ENCODE measurements around the gene AP2M1. TPM values are rescaled to one million over a fixed set of nuclear protein-coding genes. Genes with fewer than 3 reads are reported as not detected.
A peak's percentile ranks its signal among the peaks of the same experiment; 100 is the strongest.
"Not testable (repeated sequence)": the region's sequence is repeated elsewhere in the genome, so short reads cannot be mapped to it uniquely, and the experiment has no call there.

Gene AP2M1
- total RNA-seq, 1 donor from 2014 or later, result 253 TPM

DNA sequence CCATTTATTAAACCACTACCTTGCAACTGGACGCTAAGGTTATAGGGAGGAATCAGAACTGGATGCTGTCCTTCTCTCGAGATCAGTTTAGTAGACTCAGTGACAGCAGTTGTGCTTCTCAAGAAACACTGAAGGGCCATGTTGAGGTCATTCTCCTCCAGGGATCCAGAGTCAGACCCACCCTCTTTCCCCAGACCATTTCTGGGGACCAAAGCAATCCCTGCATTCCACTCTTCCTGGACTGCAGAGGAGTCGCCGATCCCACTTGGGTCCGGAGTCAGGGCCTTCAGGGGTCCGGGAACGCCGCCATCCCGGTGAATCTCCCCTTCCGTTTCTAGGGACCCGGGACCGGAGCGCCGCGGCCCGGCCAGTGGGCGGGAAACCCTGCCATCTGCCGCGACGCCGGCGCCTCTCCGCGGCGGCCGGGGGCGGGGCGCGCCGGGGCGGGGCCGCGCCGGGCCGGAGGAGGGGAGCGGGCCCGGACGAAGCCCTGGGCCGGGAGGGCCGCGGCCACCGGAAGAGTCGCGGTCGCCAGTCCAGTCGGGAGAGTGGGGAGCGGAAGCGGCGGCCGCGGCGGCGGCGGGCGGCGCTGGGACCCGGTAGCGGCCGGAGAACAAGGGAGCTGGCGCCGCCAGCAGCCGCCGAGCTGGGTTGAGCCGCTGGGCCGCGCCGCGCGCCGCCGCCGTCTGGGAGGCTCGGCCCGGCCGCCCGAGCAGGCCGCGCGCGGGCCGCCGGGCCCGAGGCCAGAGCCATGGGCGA lies 19.6 kb upstream of the AP2M1 start, which contains the start of gene DVL3:
Gene DVL3 (plus strand): TSS at position 493 of the 759 bp plus-strand sequence. CDS start 259 bp downstream, at position 752.
- DNase-seq, result peak; percentile 88
- intact Hi-C loops (cut with DNase I), result no loop called here
- ATAC-seq (ENCODE audit: poor library complexity), result peak; percentile 85

GRCh38 chr3:184155644-184156521 lies 18.8 kb upstream of the AP2M1 start:
- intact Hi-C loops (cut with DNase I), result no loop called here
- DNase-seq (no peak), ATAC-seq (ENCODE audit: poor library complexity) (peak; percentile 9)

GRCh38 chr3:184156522-184156955 lies 18.1 kb upstream of the AP2M1 start:
- DNase-seq, result peak; percentile 75
- intact Hi-C loops (cut with DNase I), result no loop called here
- ATAC-seq (ENCODE audit: poor library complexity), result peak; percentile 61

- intact Hi-C loops (cut with DNase I), result no loop called here
- ATAC-seq (ENCODE audit: poor library complexity) (no peak), DNase-seq (no peak)
Measured at GRCh38 chr3:184157206-184157605, 17.4 kb upstream of the AP2M1 start.

- DNase-seq (no peak), ATAC-seq (ENCODE audit: poor library complexity) (no peak)
- intact Hi-C loops (cut with DNase I), result no loop called here
Measured at GRCh38 chr3:184158404-184158803, 16.3 kb upstream of the AP2M1 start.

- DNase-seq, result no peak
- intact Hi-C loops (cut with DNase I), result no loop called here
- peak; percentile 1 for ATAC-seq (ENCODE audit: poor library complexity)
Measured at GRCh38 chr3:184160456-184160855, 14.2 kb upstream of the AP2M1 start.

- DNase-seq; ATAC-seq (ENCODE audit: poor library complexity); intact Hi-C loops (cut with DNase I): not testable (repeated sequence)
Measured at GRCh38 chr3:184162571-184163070, 12.0 kb upstream of the AP2M1 start.

DNA sequence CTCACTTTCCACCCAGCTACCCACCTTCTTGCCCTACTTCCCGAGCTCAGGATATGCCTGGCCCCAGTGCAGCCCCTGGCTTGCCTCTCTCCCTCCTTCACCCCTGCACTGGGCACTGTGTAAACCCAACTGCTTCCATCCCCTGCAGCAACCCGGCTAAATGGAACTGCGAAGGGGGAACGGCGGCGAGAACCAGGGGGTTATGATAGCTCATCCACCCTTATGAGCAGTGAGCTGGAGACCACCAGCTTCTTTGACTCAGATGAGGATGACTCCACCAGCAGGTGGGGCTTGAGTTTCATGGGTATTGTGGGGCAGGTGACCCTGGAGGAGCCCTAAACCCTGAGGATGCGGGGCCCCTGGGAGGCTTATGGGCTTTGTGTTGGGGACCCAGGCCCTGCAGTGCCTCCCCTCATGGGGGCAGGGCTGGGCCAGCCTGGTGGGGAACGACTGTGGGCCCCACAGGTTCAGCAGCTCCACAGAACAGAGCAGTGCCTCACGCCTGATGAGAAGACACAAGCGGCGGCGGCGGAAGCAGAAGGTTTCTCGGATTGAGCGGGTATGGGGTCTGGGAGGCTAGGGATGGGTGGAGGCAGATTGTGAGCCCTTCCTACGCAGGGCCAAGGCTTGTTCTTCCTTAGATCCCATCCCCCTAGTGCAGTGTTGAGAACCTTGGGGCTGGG lies 9.9 kb upstream of the AP2M1 start:
- no peak for ATAC-seq (ENCODE audit: poor library complexity)

DNA sequence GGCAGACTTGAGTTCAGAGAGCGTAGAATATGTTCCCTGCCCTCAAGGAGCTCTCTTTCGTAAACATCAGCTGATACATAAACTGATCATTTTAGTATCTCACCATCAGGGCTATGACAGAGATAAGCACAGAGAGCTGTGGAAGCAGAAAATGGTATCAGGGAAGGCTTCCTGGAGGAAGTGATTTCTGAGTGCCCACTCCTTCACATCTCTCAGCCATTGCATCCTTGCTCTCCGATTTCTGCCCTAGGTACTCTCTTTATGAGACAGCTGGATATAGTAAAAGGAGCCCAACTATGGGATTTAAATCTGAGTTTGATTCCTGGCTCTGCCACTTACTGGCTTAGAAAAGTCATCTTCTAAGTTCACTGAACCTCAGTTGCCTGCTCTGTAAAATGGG lies 9.1 kb upstream of the AP2M1 start:
- DNase-seq (no peak), ATAC-seq (ENCODE audit: poor library complexity) (no peak)
- intact Hi-C loops (cut with DNase I), result no loop called here

More for the DNA sequence above, 9.9 kb upstream of the AP2M1 start:
- intact Hi-C loops (cut with DNase I), result no loop called here
- DNase-seq, result no peak

DNA sequence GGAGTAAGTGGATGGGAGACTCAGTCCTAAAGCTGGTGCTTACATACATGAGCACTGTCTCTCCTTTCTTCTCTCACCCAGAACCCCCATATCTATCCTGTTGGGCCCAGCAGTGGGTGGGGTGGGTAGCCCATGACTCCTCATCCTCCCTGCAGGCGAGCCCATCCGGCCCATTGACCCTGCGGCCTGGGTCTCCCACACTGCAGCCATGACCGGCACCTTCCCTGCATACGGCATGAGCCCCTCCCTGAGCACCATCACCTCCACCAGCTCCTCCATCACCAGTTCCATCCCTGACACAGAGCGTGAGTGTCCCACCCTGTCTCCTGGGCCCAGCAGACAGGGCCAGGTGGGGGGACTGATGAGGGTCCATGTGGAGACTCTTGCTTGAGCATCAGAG lies 8.0 kb upstream of the AP2M1 start:
- intact Hi-C loops (cut with DNase I), result no loop called here
- no peak for ATAC-seq (ENCODE audit: poor library complexity)
- no peak for DNase-seq

DNA sequence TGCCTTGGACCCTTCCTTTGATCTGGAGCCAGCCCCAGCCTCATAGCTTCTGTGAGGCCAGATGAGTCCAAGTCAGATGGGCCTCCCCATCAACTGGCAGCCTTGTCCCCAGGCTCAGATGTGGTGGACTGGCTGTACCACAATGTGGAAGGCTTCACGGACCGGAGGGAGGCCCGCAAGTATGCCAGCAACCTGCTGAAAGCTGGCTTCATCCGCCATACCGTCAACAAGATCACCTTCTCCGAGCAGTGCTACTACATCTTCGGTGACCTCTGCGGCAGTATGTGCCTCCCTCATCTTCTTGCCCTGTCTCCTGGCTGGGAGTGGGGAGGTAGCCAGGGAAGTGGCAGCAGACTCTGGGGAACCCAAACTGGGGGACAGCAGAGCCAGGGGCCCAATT lies 6.9 kb upstream of the AP2M1 start:
- ATAC-seq (ENCODE audit: poor library complexity) (no peak), DNase-seq (no peak)
- intact Hi-C loops (cut with DNase I), result no loop called here

DNA sequence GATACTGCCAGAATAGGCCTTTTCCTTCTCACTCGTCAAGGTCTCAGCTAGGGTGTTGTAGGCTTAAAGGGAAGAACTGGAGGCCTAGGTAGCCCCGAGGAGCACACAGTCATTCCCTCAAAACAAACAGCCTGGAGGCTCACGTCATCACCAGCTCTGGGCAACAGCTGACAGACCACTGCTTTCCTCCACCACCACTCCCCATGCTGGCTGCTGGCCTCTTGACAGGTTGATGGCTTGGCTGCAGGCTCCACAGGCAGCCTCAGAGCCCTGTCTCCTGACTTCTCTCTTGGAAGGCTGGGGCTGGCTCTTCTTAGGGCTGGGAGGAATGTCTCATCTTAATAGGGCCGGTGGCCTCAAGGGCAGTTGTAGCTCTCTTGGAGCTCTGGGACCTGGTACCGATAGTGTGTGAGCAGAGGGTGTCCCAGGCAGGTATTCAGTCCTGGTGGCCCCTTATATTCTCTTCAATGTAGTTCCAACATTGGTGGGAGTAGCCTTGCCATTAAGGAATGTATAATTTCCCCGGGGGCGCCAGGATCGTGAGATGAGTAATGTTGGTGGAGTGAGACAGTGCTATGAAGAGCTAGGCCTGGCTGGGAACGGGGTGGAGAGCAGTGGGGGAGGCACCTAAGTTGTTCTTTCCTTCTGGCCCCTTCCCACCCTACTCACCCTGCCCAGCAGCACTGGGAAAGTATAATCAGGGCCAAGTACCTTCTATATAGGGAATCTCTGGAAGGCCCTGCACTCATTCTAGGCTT lies 6.1 kb upstream of the AP2M1 start:
- DNase-seq (no peak), ATAC-seq (ENCODE audit: poor library complexity) (no peak)
- intact Hi-C loops (cut with DNase I), result no loop called here

DNA sequence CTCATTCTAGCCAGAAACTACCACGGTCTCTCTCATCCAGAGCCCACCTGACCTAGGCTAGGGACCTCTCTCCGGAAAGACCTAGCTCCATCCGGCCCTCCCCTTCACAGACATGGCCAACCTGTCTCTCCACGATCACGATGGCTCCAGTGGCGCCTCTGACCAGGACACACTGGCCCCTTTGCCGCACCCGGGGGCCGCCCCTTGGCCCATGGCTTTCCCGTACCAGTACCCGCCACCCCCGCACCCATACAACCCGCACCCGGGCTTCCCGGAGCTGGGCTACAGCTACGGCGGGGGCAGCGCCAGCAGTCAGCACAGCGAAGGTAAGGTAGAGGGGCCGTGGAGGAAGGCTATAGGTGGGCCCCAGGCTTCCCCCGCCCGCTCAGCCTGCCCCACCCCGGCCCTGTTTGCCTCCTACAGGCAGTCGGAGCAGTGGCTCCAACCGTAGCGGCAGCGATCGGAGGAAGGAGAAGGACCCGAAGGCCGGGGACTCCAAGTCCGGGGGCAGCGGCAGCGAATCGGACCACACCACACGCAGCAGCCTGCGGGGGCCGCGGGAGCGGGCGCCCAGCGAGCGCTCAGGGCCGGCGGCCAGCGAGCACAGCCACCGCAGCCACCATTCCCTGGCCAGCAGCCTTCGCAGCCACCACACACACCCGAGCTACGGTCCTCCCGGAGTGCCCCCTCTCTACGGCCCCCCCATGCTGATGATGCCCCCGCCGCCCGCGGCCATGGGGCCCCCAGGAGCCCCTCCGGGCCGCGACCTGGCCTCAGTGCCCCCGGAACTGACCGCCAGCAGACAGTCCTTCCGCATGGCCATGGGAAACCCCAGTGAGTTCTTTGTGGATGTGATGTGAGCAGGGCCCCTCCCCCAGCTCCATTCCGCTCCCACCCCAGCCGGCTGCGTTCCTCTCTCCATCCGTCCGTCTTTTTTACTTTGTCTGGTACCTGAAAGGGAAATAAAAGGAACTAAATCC lies 4.5 kb upstream of the AP2M1 start:
- no peak for DNase-seq
- intact Hi-C loops (cut with DNase I), result no loop called here
- ATAC-seq (ENCODE audit: poor library complexity), result no peak

DNA sequence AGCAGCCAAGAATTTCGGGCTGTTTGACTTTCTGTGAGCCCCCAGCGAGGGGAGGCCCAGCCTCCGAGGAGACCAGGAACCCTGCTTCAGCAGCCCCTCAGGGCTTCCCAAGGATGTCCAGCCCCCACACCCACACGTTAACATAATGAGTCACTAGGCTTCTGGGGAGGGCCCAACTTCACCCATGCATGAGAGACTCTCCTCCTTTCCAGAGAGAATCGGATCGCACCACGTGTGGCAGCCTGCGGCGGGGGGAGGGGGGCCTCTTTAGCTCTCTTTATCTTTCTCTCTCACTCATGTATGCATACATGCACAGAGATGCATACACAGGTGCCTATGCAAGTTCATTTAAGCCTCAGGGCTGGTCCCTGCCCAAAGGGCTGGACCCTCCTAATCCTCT lies 3.1 kb upstream of the AP2M1 start:
- no peak for ATAC-seq (ENCODE audit: poor library complexity)
- intact Hi-C loops (cut with DNase I), result no loop called here
- no peak for DNase-seq

DNA sequence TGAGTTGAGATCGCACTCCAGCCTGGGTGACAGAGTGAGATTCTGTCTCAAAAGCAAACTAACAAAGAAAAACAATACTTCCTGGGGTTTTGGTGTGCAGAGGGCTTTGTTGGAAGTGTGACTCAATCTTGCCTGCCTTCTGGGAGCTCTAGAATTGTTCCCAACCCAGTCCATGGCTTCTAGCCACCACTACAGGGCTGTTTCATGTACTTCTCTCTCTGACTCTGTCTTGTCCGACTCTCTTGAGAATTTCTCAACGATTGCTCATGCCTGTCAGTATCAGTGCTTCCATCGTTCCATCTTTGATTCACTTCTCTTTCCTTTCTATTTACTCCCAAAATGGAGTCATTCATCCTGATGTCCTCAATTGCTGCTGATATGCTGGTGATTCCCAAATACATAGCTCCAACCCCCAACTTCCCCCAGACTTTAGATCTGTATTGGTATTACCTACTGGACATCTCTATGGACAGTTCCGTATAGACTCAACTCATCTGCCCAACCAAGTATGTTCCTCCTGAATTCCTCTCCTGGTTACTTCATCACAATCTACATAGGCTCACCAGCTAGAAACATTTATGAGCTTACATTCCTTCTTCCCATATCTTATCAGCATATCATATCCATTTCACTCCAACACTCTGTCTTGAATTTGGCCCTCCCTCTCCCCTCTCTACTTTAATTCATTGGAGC lies 1.8 kb upstream of the AP2M1 start:
- intact Hi-C loops (cut with DNase I), result no loop called here
- no peak for DNase-seq
- no peak for ATAC-seq (ENCODE audit: poor library complexity)

DNA sequence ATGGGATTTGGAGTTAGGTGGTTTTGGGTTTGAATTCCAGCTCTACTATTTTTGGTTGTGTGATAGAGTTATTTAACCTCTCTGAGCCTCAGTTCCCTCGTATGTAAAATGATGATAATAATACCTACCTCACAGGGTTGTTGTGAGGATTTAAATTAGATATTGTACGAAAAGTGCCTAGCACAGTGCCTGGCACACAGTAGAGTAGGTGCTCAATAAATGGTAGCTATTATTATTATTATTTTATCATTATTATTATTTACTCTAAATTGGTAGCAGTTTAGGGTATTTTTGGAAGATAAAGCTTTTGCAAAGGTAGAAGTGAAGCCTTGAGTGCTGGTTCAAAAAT lies 1.3 kb upstream of the AP2M1 start:
- DNase-seq (no peak), ATAC-seq (ENCODE audit: poor library complexity) (no peak)
- intact Hi-C loops (cut with DNase I), result no loop called here

DNA sequence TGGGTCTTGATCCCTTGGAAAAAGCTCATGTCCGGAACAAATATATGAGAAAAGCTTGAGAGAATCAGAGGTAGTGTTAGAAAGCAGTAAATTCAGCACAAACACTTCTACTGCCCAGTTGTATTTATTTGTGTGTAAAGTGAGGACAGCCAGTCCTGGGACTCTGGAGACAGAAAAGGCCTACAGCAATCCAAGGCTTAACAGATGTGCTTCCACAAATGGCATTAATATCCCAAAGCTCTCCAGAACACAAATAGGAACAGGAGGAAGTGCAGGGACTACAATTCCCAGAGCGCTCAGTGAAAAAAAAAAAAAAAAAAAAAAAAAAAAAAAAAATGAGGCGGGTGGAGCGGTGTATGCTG lies 390 bp upstream of the AP2M1 start:
- intact Hi-C loops (cut with DNase I), result no loop called here
- ATAC-seq (ENCODE audit: poor library complexity), result no peak
- no peak for DNase-seq
